Neural progenitor cell (in vitro differentiated cells): ENCODE data around the gene FARP1. TPM values are rescaled to one million over a fixed set of nuclear protein-coding genes. Genes with fewer than 3 reads are reported as not detected.

ENCODE experiments used
- DNase-seq: peaks from one replicate; pipeline ENCODE4 v3.0.0-alpha.2; 2016; ENCODE audit warnings: low spot score
- H2AFZ ChIP-seq: fragments of 200-600 bp; sonication (generic); replicated peaks from 2 replicates; pipeline ENCODE4 v1.6.1; 2016; ENCODE audit warnings: antibody characterized with exemption
- H3F3A ChIP-seq: fragments of 200-600 bp; sonication (generic); 2 replicates; pipeline ENCODE4 v1.6.1; 2016; ENCODE audit warnings: antibody characterized with exemption, low read depth
- H3K27ac ChIP-seq: fragments of 200-600 bp; sonication (generic); 2 replicates; pipeline ENCODE4 v1.5.1; 2016; ENCODE audit warnings: mild to moderate bottlenecking
- H3K27me3 ChIP-seq: fragments of 200-600 bp; sonication (generic); 2 replicates; pipeline ENCODE4 v1.6.1; 2016; ENCODE audit warnings: mild to moderate bottlenecking, moderate library complexity
- H3K36me3 ChIP-seq: fragments of 200-600 bp; sonication (generic); 2 replicates; pipeline ENCODE4 v1.5.1; 2016
- H3K4me1 ChIP-seq: fragments of 200-600 bp; sonication (generic); 2 replicates; pipeline ENCODE4 v1.6.1; 2016; ENCODE audit warnings: mixed run types
- H3K4me2 ChIP-seq: fragments of 200-600 bp; sonication (generic); 2 replicates; pipeline ENCODE4 v1.6.1; 2016
- H3K4me3 ChIP-seq: fragments of 200-600 bp; sonication (generic); 2 replicates; pipeline ENCODE4 v1.5.1; 2016
- H3K79me2 ChIP-seq: fragments of 200-600 bp; sonication (generic); 2 replicates; pipeline ENCODE4 v1.6.1; 2016; ENCODE audit warnings: low read depth
- H3K9ac ChIP-seq: fragments of 200-600 bp; sonication (generic); 2 replicates; pipeline ENCODE4 v1.6.1; 2016
- H3K9me3 ChIP-seq: fragments of 200-600 bp; sonication (generic); 2 replicates; pipeline ENCODE4 v1.5.1; 2016; ENCODE audit warnings: low read depth
- H4K20me1 ChIP-seq: fragments of 200-600 bp; sonication (generic); 2 replicates; pipeline ENCODE4 v1.6.1; 2016; ENCODE audit warnings: low read depth
- H3K27ac Mint-ChIP-seq: 3 replicates; pipeline ENCODE4 v1.8.0; 2021; ENCODE audit warnings: mixed read lengths
- H3K27me3 Mint-ChIP-seq: 2 replicates; pipeline ENCODE4 v1.8.0; 2022; ENCODE audit warnings: low read depth, mild to moderate bottlenecking, inconsistent platforms, moderate library complexity, mixed read lengths; ENCODE audit not compliant: insufficient read depth
- H3K36me3 Mint-ChIP-seq: 3 replicates; pipeline ENCODE4 v1.8.0; 2021; ENCODE audit warnings: mixed read lengths
- H3K4me1 Mint-ChIP-seq: 3 replicates; pipeline ENCODE4 v1.8.0; 2021; ENCODE audit warnings: mixed read lengths
- H3K4me3 Mint-ChIP-seq: 3 replicates; pipeline ENCODE4 v1.8.0; 2021; ENCODE audit warnings: mild to moderate bottlenecking, moderate library complexity, mixed read lengths
- H3K9me3 Mint-ChIP-seq: 3 replicates; pipeline ENCODE4 v1.8.0; 2020; ENCODE audit warnings: mixed read lengths
- CTCF ChIP-seq: fragments of 200-600 bp; sonication (generic); IDR thresholded peaks from 2 replicates; pipeline ENCODE4 v1.5.1; 2017; ENCODE audit warnings: antibody characterized with exemption, mild to moderate bottlenecking
- EZH2 ChIP-seq: fragments of 200-600 bp; sonication (generic); IDR thresholded peaks from 2 replicates; pipeline ENCODE4 v1.6.1; 2017; ENCODE audit warnings: antibody characterized with exemption, mild to moderate bottlenecking, moderate library complexity
- EZH2phosphoT487 ChIP-seq: fragments of 200-600 bp; sonication (generic); IDR thresholded peaks from 2 replicates; pipeline ENCODE4 v1.6.1; 2017; ENCODE audit warnings: antibody characterized with exemption
- total RNA-seq: library from RNA; depleted of rRNA; stranded (reverse); fragments of >200 nt; gene quantifications from 2 replicates; pipeline ENCODE4 v1.2.3, GENCODE V29; 2015; ENCODE audit warnings: low replicate concordance

Gene FARP1
- total RNA-seq, 1 donor from 2014 or later: 78.0 TPM

DNA sequence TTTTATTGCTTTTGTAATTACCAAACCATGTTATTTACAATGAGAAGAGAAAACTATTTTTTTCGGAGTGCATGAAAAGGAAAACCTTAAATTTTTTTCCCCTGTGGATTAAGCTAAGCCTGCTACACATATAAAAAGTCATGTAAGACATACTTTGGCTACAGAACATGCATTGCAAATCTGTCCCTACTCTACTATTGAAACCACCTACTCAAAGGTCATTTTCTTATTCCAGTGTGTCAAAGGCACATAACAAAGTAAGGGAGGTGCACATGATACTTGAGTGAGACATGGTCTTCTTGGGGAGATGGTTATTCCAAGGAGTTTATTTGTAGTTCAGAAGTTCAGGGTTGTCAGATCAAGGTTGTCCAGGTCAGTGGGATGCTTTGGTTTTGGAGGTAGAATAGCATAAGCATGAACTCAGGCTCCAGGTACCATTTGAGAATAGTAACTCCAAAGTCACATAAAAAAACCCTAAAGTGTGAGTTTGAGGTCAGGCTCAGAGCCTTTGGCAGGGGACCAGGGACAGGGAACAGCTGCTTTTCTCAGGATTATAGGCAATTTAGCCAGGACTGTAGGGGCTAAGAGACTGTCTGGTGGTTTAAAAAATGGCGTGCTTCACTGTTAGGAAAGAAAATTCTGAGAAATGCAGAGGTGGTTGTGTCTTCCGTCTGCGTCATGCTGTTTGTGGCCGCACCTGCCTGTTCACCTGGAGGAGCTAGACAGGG is 15.4 kb downstream of the FARP1 start:
- peaks cover 55% of the 10 kb centered on the region for H4K20me1 ChIP-seq

DNA sequence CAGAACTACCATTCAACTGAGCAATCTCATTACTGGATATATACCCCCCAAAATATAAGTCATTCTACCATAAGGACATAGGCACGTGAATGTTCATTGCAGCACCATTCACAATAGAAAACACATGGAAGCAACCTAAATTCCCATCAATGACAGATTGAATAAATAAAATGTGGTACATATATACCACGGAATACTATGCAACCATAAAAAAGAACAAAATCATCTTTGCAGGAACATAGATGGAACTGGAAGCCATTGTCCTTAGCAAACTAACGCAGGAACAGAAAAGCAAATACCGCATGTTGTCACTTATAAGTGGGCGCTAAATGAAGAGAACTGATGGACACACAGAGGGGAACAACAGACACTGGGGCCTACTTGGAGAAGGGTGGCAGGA is 20.0 kb downstream of the FARP1 start:
- Mint-ChIP-seq H3K36me3 (peaks cover 12% of the 10 kb centered on the region), H3K9me3 (peaks cover 5% of the 10 kb centered on the region), H3K4me1 (peaks cover 22% of the 10 kb centered on the region), H3K27me3 (peaks cover 2% of the 10 kb centered on the region), H3K27ac (no peak overlapping the region), H3K4me3 (no peak overlapping the region)
- no peak overlapping the region for H3K4me2 ChIP-seq
- no peaks in the 10 kb centered on the region for H3K9me3 ChIP-seq
- peaks cover 7% of the 10 kb centered on the region for H3K4me1 ChIP-seq
- no peak overlapping the region for H3K4me3 ChIP-seq
- no peaks in the 10 kb centered on the region for H3K36me3 ChIP-seq
- H4K20me1 ChIP-seq: peaks cover 51% of the 10 kb centered on the region
- H3K27ac ChIP-seq: no peak overlapping the region
- no peaks in the 10 kb centered on the region for H3K27me3 ChIP-seq
- no peak for TF ChIP-seq EZH2
- no peak for TF ChIP-seq CTCF
- no peak for TF ChIP-seq EZH2phosphoT487
- no peak overlapping the region for H3K9ac ChIP-seq
- H3K79me2 ChIP-seq: peaks cover 100% of the 10 kb centered on the region
- H2AFZ ChIP-seq: no peak overlapping the region
- peaks cover 20% of the 10 kb centered on the region for H3F3A ChIP-seq
- no peak for DNase-seq

More for the DNA sequence above, 15.4 kb downstream of the FARP1 start:
- no peak overlapping the region for H3K4me3 Mint-ChIP-seq
- H3K27me3 Mint-ChIP-seq: no peaks in the 10 kb centered on the region
- Histone ChIP-seq H3K36me3 (no peaks in the 10 kb centered on the region), H3K4me1 (no peaks in the 10 kb centered on the region), H3F3A (peaks cover 13% of the 10 kb centered on the region), H3K4me2 (no peak overlapping the region), H3K9ac (no peak overlapping the region), H3K4me3 (no peak overlapping the region), H3K27ac (no peak overlapping the region), H3K79me2 (peaks cover 99% of the 10 kb centered on the region), H2AFZ (no peak overlapping the region), H3K27me3 (no peaks in the 10 kb centered on the region), H3K9me3 (no peaks in the 10 kb centered on the region)
- TF ChIP-seq EZH2: no peak
- TF ChIP-seq EZH2phosphoT487: no peak
- peaks cover 25% of the 10 kb centered on the region for H3K4me1 Mint-ChIP-seq
- peaks cover 5% of the 10 kb centered on the region for H3K9me3 Mint-ChIP-seq
- no peak overlapping the region for H3K27ac Mint-ChIP-seq
- H3K36me3 Mint-ChIP-seq: peaks cover 20% of the 10 kb centered on the region
- DNase-seq: no peak

GRCh38 chr13:98169331-98169730 is 26.4 kb downstream of the FARP1 start:
- peaks cover 46% of the 10 kb centered on the region for H3K4me1 Mint-ChIP-seq
- Histone ChIP-seq H2AFZ (no peak overlapping the region), H3K79me2 (peaks cover 98% of the 10 kb centered on the region)

More at GRCh38 chr13:98169331-98169730, 26.4 kb downstream of the FARP1 start:
- H3K27ac Mint-ChIP-seq: no peak overlapping the region
- peaks cover 2% of the 10 kb centered on the region for H3K9me3 Mint-ChIP-seq
- H3K4me3 Mint-ChIP-seq: no peak overlapping the region
- Histone ChIP-seq H3K4me1 (peaks cover 45% of the 10 kb centered on the region), H3K4me3 (no peak overlapping the region), H3K9ac (no peak overlapping the region), H3K27me3 (no peaks in the 10 kb centered on the region), H3K4me2 (no peak overlapping the region), H3K27ac (no peak overlapping the region), H3K9me3 (no peaks in the 10 kb centered on the region), H4K20me1 (peaks cover 63% of the 10 kb centered on the region), H3F3A (peaks cover 3% of the 10 kb centered on the region), H3K36me3 (no peaks in the 10 kb centered on the region)
- H3K27me3 Mint-ChIP-seq: peaks cover 2% of the 10 kb centered on the region
- no peak for DNase-seq
- peaks cover 8% of the 10 kb centered on the region for H3K36me3 Mint-ChIP-seq
- TF ChIP-seq EZH2phosphoT487 (no peak), EZH2 (no peak), CTCF (no peak)
